NCI-H2171 (cell line): Measurements from ENCODE around the gene COLGALT1.
A peak's percentile ranks its signal among the peaks of the same experiment; 100 is the strongest.

ENCODE experiments used
- DNase-seq: peaks from one replicate; lab custom pipeline; 2025; lab: John Stamatoyannopoulos, UW

COLGALT1 gene

GRCh38 chr19:17598953-17599352 lies 43.5 kb downstream of the COLGALT1 start:
- no peak for DNase-seq

- no peak for DNase-seq
Measured at GRCh38 chr19:17599780-17600179, 44.3 kb downstream of the COLGALT1 start.

- DNase-seq = no peak
Measured at GRCh38 chr19:17601683-17602082, 46.2 kb downstream of the COLGALT1 start.

GRCh38 chr19:17602217-17602616 lies 46.8 kb downstream of the COLGALT1 start:
- no peak for DNase-seq

GRCh38 chr19:17602872-17603510 lies 47.5 kb downstream of the COLGALT1 start:
- DNase-seq = no peak

GRCh38 chr19:17604372-17605025 lies 49.0 kb downstream of the COLGALT1 start:
- no peak for DNase-seq

- no peak for DNase-seq
Measured at GRCh38 chr19:17605117-17605516, 49.7 kb downstream of the COLGALT1 start.

GRCh38 chr19:17605761-17606589 lies 50.5 kb downstream of the COLGALT1 start:
- DNase-seq = peak; percentile 77

GRCh38 chr19:17606590-17607185 lies 51.2 kb downstream of the COLGALT1 start:
- DNase-seq = no peak

GRCh38 chr19:17607936-17608335 lies 52.5 kb downstream of the COLGALT1 start:
- no peak for DNase-seq

GRCh38 chr19:17610384-17610783 lies 54.9 kb downstream of the COLGALT1 start:
- no peak for DNase-seq

GRCh38 chr19:17611462-17612244 lies 56.2 kb downstream of the COLGALT1 start:
- no peak for DNase-seq

GRCh38 chr19:17614476-17614875 lies 59.0 kb downstream of the COLGALT1 start:
- no peak for DNase-seq

GRCh38 chr19:17615889-17616685 lies 60.6 kb downstream of the COLGALT1 start:
- DNase-seq = no peak

- DNase-seq = no peak
Measured at GRCh38 chr19:17616686-17616960, 61.2 kb downstream of the COLGALT1 start.

- no peak for DNase-seq
Measured at GRCh38 chr19:17616961-17617806, 61.7 kb downstream of the COLGALT1 start.

GRCh38 chr19:17617807-17618192 lies 62.4 kb downstream of the COLGALT1 start:
- DNase-seq = no peak

- no peak for DNase-seq
Measured at GRCh38 chr19:17618281-17618903, 62.9 kb downstream of the COLGALT1 start.

- no peak for DNase-seq
Measured at GRCh38 chr19:17618936-17619335, 63.5 kb downstream of the COLGALT1 start.

GRCh38 chr19:17620696-17621095 lies 65.2 kb downstream of the COLGALT1 start:
- DNase-seq = no peak
